Right kidney (tissue), 1 donor: ENCODE data around the gene RAB27B.

ENCODE experiments used
- DNase-seq: peaks from one replicate; pipeline ENCODE4 v3.0.0-alpha.2; 2016

The RAB27B gene

GRCh38 chr18:54910161-54910919, 82.1 kb downstream of the RAB27B start:
- no peak for DNase-seq

DNA sequence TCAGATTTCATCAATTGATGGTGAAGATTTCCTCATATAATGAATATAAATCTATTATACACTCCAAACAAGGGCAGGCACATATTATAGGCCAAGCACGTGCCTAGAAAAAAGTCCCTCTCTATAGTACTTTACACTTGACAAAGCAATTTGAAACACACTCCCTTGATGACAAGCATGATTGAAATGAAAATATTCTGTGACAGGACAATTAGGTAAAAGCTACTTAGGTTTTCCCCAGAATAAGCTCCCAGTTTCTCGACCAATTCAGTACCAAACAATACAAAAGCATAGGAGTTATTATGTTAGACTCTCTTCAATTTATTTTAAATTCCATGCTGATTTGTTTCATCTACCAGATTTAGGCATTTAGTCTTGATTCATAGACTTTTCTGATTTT, 83.3 kb downstream of the RAB27B start:
- no peak for DNase-seq

DNA sequence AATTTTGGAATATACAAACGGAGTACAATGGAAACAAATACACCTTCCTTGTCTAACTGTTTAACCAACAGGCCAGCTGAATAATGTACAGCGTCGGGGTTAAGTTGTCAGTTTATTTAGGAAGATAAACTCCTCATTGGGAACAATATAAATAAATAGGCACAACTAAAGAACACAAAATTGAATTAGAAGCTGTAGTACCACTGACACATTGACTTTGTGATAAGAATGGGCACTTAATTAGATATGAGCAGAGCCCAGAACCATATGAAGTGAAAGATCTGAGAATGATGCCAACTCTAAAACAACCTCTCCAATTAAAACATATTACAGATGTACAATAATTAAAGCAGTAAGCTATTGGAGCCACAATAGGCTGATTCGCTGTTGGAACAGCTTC, 86.5 kb downstream of the RAB27B start:
- DNase-seq, result no peak

DNA sequence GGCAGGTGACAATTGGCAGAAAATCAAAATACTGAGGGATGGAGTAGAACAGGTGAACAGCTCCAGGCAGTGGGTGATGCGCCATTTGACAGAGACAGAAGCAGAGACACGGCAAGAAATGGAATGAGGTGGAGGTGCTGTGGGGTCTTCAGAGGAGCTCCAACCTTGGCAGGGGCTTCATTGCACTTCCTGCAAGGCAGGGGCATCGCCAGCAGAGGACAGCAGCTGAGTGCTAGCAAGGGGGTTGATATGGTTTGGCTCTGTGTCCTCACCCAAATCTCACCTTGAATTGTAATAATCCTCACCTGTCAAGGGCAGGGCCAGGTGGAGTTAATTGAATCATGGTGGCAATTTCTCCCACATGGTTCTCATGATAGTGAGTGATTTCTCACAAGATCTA, 88.2 kb downstream of the RAB27B start:
- no peak for DNase-seq

GRCh38 chr18:54918060-54918459, 89.8 kb downstream of the RAB27B start:
- no peak for DNase-seq

DNA sequence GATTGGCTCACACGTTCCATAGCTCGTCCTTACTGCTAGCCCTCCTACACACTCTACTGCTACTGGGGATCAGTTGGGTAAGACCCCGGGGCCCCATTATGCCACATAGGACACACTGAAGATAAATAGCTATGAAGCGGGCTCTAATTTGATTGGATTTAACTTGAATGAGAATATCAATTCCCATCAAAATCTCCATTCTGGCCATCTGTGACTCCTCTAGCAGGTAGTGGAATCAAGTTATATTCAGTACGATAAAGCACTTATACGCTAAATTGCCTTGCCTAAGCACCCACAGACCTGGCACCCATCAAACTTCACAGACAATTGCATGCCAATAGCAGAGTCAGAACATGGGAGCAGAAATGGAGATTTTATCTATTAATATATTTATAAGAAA, 91.1 kb downstream of the RAB27B start:
- DNase-seq, result no peak

DNA sequence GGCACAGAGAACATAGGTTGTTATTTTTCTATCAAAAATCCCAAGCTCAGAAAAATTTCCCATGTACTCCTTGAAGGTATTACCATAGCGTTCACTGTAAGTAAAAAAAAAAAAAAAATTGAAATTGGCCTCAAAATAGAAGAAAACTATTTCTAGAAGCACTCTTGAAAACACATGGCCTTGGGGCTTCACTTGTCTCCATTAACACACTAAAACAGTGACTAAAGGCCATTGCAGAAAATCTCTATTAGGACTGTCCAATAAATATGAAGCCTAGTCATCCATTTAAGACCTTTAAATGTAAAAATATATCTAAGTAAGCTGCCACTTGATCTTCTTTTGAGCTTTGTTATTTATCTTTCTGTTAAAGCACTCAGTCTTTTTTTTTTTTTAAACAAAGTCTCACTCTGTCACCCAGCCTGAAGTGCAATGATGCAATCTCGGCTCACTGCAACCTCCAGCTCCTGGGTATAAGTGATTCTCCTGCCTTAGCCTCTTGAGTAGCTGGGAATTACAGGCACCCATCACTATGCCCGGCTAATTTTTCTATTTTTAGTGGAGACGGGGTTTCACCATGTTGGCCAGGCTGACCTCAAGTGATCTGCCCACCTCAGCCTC, 95.2 kb downstream of the RAB27B start:
- no peak for DNase-seq

DNA sequence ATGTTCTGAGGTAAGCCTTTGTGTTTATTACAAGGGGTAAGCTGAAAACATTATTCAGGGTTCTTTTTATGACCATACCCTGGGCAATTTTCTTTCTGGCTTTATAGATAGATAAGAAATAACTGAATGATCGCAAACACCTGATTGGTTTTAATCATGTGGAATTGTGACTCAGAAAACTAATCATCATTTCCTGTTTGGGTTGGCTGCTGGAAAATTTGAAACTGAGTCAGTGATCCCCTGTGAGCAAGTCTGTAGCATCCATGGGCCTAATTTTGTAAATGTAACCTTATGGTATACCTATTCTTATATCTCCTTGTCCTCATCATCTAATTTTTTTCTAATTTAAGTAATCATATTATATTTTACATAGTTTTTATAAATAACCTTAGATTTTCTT, 96.7 kb downstream of the RAB27B start:
- no peak for DNase-seq

- no peak for DNase-seq
These were observed 98.5 kb downstream of the RAB27B start for GRCh38 chr18:54926593-54927325.

- no peak for DNase-seq
These were observed 100.0 kb downstream of the RAB27B start for GRCh38 chr18:54928236-54928635.

DNA sequence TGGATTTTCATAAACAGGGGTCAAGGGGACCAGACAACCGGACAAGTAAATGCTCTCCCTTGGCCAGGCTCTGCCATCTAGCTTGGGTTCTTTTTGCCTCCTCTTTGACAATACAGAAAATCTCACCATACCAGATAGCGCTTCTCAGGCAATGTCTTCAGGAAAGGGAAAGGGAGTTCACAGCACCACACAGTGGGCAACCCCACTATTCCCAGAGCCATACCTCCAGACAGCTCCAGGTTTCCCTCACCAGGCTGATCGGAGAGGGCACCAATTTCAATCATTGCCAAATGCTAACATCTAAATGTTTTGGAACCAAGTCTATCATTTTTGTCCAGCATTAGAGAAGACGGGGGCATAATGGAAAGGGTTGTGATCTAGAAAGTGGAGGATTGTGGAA, 102.9 kb downstream of the RAB27B start:
- DNase-seq, result no peak

DNA sequence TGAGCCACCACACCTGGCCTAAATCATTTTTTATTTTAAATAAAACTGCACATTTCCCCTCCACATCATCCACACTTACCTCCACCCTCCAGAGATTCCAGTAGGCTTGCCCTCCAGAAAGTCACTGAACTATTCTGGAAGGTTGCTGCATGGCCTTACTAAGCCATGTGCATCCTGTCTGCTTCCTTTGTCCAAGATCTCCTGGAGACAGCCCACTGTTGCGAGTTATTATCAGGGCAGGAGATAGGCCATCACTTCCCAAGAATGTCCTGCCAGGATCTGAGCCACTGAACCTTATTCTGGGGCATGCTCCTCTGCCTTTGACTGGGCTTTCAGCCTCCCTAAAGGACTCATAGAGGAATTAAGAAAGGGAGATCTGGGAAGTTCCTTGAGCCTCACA, 104.2 kb downstream of the RAB27B start:
- DNase-seq, result no peak

DNA sequence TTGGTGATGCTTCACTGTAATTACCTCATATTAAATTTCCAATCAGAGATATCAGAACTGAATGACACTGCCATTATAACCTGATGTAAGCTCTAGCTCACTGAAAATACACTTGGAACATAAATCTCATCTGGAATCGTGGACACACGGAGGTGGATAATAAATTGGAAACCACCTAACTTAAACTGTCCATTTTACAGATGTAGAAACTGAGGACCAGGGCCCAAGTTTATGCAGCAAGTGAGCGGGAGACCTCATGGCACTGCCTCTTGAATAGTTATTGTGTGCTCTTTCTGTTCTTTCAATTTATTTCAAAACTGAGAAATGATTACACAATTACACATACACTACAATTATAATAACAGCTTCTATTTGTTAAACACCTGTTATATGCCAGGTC, 110.2 kb downstream of the RAB27B start:
- DNase-seq, result no peak

- DNase-seq, result no peak
These were observed 111.2 kb downstream of the RAB27B start for GRCh38 chr18:54939361-54939917.

GRCh38 chr18:54942144-54942543, 113.9 kb downstream of the RAB27B start:
- no peak for DNase-seq

DNA sequence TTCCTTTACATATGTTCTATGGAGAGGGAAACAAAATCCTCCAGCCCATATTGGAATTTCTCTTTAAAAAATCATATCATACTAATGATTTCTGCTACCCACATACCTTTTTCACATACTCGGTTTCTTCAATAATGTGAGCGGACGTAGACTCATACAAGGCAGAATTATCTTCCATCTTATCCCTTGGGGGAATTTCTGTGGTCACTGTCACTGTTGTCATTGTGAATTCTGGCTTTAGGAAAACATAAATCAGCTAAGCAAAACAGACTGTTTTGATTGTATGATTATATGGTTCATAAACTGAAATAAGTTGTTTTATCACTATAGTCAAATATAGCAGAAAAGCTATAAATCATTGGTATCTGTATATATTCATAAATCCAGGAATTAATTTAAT, 114.3 kb downstream of the RAB27B start:
- no peak for DNase-seq
